GM18858 (cell line): ENCODE data around the gene OXGR1.
"Not testable (repeated sequence)": the region's sequence is repeated elsewhere in the genome, so short reads cannot be mapped to it uniquely, and the experiment has no call there.

Experiments
- ATAC-seq: cut with Tn5 transposase; IDR thresholded peaks from one replicate; pipeline ENCODE4 v1.9.1; 2021; ENCODE audit not compliant: unreplicated experiment

OXGR1 gene

GRCh38 chr13:97005625-97006262 lies 11.5 kb upstream of the OXGR1 start:
- no peak for ATAC-seq

- ATAC-seq = no peak
Observed at GRCh38 chr13:97004886-97005285, 10.6 kb upstream of the OXGR1 start.

- no peak for ATAC-seq
Observed at GRCh38 chr13:97004096-97004876, 10.0 kb upstream of the OXGR1 start.

GRCh38 chr13:97003071-97003470 lies 8.8 kb upstream of the OXGR1 start:
- no peak for ATAC-seq

- no peak for ATAC-seq
Observed at GRCh38 chr13:97002581-97002980, 8.3 kb upstream of the OXGR1 start.

- ATAC-seq = no peak
Observed at GRCh38 chr13:97001636-97002035, 7.4 kb upstream of the OXGR1 start.

- no peak for ATAC-seq
Observed at GRCh38 chr13:97000295-97000925, 6.1 kb upstream of the OXGR1 start.

- ATAC-seq = no peak
Observed at GRCh38 chr13:96999091-96999490, 4.8 kb upstream of the OXGR1 start.

GRCh38 chr13:96998051-96998450 lies 3.8 kb upstream of the OXGR1 start:
- ATAC-seq = no peak

- ATAC-seq = no peak
Observed at GRCh38 chr13:96996886-96997285, 2.6 kb upstream of the OXGR1 start.

- no peak for ATAC-seq
Observed at GRCh38 chr13:96996107-96996506, 1.8 kb upstream of the OXGR1 start.

- no peak for ATAC-seq
Observed at GRCh38 chr13:96994858-96995243, 575 bp upstream of the OXGR1 start.

GRCh38 chr13:96993634-96994016 lies 651 bp downstream of the OXGR1 start:
- ATAC-seq = no peak

- ATAC-seq = no peak
Observed at GRCh38 chr13:96992633-96993032, 1.6 kb downstream of the OXGR1 start.

GRCh38 chr13:96991072-96991471 lies 3.2 kb downstream of the OXGR1 start:
- ATAC-seq = no peak

GRCh38 chr13:96988441-96988840 lies 5.8 kb downstream of the OXGR1 start:
- no peak for ATAC-seq

- ATAC-seq = peak; percentile 100
Observed at GRCh38 chr13:96984051-96984508, 10.2 kb downstream of the OXGR1 start.

GRCh38 chr13:96982672-96983071 lies 11.6 kb downstream of the OXGR1 start:
- no peak for ATAC-seq

- ATAC-seq = not testable (repeated sequence)
Observed at GRCh38 chr13:96979861-96980260, 14.4 kb downstream of the OXGR1 start.

- no peak for ATAC-seq
Observed at GRCh38 chr13:96968027-96968426, 26.2 kb downstream of the OXGR1 start.

GRCh38 chr13:96967248-96967745 lies 27.0 kb downstream of the OXGR1 start:
- no peak for ATAC-seq
